Epidermal melanocyte (primary cell): ENCODE data around the gene SLC6A17.

ENCODE experiments used
- DNase-seq: peaks from one replicate; pipeline ENCODE4 v3.0.0; 2011; ENCODE audit warnings: low spot score; ENCODE audit not compliant: insufficient read length

Gene SLC6A17

DNA sequence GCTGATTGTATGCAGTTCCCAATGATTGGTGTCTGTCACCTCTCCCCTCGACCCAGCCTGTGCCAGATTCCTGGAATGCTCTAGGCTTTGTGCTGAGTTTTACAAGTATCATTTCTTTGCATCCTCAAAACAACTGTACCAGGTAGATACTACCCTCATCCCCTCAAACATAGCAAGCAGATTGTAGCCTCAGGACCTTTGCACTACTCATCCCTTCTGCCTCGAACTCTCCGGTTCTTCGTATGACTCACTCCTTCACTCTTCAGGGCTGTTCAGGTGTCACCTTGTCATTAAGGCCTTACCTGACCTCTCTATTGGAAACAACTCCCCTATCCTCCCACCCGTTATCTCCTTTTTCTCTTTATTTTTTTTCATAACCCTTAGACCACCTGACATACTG lies 67.8 kb downstream of the SLC6A17 start:
- no peak for DNase-seq

DNA sequence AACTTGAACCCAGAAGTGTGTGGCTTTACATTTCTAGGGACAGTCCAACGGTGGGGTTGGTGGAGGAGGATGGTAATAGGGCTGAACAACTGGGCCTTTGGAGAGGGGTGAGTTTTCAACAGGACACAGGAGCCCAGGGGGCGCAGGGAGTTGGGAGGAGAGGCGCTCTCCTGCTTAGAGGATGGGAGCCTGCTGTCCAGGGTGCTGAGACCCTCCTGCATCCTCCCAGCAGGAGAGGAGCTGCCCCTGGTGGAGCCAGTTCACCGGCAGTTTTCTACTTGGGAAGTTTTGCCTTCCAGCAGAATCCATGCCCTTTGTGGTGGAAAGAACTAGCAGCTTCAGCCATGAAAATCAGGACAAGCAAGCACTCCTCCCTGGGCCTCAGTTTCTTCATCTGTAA lies 68.4 kb downstream of the SLC6A17 start:
- DNase-seq = no peak

DNA sequence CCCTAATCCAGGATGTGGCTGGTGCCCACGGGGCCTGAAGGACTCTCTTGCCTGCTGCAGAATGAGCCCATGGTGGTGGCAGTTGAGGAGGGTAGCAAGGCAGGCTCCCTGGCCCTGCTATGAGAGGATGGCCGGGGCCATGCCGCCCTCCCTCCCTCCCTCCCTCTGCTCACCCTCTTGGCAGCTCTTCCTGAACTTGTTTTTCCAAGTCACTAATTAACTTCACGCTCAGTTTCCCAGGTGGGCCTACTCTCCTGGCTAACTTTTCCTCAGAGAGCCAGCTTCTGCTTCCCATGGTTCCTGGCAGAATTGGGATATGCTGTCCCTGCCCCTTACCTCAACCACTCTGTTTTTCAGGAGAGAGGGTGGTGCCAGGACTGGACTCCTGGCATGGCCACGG lies 70.0 kb downstream of the SLC6A17 start:
- DNase-seq = no peak

DNA sequence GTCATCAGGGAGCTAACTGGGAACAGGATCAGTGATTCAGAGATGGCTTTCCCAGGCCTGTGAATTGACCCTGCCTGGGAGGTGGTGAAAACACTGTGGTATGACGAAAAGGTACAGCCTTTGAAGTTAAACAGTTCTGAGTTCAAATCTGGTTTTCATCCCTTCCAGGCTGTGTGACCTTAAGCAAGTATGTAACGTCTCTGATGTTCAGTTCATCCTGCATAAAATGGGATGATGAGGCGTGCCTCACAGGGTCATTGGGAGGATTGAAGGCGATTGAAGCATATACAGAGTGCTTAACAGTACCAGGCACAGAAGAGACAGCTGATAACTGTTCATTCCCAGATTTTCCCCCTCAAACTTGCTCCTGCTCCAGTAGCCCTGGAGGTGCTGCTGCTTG lies 70.8 kb downstream of the SLC6A17 start:
- no peak for DNase-seq

DNA sequence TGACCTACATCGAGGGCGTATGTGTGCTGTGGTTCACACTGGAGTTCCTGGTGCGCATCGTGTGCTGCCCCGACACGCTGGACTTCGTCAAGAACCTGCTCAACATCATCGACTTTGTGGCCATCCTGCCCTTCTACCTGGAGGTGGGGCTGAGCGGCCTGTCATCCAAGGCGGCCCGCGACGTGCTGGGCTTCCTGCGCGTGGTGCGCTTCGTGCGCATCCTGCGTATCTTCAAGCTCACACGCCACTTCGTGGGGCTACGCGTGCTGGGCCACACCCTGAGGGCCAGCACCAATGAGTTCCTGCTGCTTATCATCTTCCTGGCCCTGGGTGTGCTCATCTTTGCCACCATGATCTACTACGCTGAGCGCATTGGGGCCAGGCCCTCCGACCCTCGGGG lies 72.8 kb downstream of the SLC6A17 start:
- DNase-seq = no peak

DNA sequence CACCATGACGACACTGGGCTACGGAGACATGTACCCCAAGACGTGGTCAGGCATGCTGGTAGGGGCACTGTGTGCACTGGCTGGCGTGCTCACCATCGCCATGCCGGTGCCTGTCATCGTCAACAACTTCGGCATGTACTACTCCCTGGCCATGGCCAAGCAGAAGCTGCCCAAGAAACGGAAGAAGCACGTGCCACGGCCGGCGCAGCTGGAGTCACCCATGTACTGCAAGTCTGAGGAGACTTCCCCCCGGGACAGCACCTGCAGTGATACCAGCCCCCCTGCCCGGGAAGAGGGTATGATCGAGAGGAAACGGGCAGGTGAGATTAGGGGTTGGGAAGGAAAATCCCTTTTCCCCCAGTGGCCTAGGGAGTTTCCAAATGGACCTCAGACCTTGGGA lies 73.3 kb downstream of the SLC6A17 start:
- no peak for DNase-seq

DNA sequence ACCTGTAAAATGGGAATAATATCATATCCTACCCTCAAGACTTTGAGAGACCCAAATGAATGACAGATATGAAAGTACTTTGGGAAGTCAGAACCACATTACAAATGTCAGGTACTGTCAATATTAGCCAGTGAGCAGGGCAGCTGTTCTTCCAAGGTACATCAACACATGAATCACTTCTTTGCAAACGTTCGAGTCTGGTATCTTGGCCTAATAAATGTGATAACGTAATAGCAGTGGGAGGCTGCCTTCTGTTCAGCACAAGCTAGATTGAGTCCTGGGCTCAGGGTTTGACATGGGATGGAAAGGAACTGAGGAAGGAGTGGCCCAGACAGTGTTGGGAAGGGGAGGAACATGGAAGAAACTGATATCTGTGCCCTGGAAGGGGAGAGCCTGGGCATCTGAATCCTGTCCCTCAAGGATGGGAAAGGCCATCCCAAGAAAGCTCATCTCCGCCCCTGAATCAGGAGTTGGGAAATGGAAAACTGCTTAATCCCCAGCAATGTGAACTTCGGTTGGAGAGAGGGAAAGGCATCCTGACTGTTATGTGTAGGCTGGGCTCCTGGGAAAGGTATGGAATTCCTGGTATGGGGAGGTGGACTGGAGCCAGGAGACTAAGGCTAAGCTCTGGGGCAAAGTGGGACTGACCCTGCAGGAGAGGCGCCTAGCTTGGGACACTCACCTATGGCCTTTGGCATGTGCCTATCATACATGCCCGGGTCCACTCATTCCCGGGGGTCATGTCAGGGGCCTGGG lies 74.1 kb downstream of the SLC6A17 start:
- DNase-seq = no peak

DNA sequence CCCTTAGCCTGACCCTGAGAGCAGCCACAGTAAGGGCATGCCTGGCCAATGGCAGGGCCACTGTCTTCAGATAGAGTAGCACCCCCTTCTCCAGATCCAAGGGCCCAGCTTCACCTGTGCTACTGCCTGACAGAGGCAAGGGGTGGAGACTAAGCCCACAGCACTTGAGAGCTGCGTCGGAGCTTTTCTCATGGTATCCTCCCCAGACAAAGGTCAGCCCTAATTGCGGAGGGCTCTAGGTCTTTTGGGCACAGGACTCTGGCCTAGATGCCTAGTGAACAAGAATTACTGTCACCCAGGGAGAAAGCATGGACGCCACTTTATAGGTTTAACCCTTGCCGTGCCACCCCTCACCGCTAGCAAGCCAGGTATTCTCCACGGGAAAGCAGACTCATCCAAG lies 74.9 kb downstream of the SLC6A17 start:
- DNase-seq = no peak

DNA sequence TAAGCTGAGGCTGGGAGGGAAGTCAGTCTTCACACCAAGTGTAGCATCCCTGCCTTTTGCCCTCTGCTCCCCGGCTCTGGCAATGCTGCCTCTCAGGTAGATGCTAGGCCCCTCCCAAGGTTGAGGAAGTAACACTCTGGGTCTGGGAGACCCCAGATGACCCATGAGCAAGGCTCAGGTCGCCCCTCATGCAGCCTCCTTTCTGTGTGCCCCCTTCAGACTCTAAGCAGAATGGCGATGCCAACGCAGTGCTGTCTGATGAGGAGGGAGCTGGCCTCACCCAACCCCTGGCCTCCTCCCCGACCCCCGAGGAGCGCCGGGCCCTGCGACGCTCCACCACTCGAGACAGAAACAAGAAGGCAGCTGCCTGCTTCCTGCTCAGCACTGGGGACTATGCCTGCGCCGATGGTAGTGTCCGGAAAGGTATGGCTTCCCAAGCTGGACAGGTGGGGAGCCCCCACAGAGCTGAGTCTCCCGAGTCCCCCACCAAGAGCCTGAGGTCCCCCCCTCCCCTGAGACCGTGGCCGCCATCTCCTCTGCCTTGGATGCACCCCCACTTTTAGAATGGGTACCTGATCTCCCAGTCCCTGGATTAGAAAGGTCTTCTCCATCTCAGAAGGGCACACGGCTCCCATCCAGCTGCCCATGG lies 75.6 kb downstream of the SLC6A17 start:
- no peak for DNase-seq

DNA sequence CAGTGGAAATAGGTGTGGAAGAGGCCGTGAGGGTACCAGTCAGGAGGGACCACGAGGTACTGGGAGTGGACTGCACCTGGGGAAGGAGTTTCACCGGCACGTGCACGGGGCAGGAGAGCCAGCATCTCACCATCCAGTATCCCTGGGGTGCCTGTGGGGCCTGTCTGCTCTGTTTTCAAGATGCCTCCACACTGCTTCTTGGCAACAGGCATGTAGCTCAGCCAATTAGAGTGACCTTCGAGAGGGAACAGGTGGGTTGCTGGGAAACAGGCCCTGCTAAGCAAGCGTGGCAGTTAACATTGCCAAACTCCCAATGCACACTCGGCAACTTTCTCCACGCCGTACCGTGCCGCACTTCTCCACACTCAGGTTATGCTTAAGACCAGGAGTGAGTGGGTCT lies 77.5 kb downstream of the SLC6A17 start:
- no peak for DNase-seq

DNA sequence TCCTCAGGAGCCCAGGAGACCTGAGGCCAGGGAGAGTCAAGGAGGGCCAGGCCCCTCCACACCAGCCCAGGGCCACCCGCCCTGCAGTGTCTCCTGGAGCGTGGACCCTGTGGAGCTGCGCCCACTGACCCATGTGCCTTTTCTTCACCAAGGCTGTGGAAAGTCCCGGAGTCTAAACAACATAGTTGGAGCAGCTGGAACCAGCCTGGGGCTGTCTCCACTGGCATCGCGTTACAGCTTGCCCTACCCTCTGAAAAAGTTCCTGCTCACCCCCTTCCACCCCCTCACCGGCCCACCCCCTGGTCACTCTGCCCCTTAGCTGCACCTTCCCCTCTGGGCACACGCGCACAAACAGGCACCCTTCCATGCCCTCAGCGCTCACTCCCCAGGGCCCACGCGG lies 78.1 kb downstream of the SLC6A17 start:
- no peak for DNase-seq

DNA sequence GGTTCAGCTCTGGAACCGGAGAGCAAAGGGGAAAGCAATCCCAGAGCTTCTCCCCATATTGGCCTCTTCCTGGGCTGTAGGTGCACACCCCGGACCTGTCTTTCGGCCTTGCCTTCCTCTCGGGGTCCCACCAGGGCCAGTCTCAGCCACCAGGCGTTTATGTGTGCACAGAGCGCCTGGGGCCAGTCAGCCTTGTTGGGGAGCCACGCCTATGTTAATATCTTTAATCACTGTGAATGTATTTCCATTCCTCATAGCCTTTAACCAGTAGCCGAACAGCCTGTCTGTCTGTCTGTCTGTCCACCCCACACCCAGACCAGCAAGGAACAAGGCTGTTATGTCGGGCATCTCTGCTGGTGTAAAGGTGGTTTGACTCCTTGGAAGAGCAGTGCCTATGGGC lies 78.6 kb downstream of the SLC6A17 start:
- no peak for DNase-seq

DNA sequence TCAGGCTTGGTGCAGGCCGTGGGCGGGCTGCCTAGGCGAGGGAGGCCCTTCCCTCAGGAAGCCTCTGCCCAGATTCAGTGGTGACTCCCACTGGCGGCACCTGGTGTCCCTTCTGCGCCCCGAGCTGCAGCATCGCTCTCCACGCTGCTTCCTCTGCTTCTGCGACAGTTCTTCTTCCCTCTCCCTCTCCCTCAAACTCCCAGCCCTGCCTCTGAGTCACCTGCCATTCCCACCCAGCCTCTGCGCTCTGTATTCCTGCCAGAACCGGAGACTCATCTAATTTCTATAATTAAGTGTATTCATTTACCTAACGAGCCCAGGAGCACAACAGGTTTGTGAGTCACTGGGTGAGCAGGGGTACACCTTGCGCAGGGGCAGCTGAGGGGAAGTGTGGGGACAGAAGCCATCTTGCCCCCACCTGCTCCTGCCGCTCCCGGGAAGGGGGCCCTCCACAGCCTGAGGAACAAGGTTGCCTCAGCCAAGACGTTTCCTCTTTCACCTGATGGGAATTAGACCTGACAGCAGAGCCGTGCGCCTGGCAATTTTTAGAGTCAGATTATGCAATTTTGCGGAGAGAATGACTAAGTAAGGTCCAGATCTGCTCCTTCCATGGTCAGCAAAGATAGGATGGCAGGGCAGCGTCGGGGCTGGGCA lies 79.2 kb downstream of the SLC6A17 start:
- DNase-seq = no peak

DNA sequence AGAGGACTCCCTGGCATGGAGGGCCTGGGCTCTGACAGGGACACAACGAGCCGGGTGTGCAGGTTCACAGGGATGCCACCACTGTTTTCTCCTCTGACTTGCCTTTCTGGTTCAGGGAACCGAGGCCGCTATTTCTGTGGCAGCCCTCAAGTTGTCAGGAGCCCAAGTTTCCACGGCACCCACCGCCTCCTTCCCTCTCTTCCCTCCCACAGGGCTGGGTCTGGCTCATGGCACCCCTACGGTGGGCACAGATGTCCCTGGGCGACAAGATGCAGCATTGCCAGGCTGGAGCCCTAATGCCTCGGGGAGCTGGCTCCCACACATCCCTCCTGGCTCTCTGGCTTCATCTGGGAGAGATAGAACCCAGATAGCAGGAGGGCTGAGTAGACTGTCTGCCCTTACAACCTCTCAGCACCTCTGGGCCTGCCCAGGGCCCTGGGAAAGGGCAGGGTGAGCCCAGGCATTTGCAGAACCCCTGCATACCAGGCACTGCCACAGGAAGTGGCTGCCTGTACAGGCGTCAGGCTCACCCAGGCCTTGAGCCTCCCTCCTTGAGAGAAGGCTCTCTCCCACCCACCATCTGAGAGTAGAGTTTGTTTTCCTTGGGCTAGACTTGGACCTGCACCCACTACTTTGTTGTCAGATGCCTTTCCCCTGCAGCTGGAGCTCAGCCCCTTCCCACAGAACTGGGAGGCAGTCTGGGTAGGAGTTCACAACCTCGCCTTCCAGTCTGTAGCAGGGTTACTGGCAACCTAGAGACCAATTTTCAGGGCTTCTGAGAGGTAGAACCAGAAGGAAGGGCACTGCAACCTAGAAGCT lies 80.3 kb downstream of the SLC6A17 start:
- no peak for DNase-seq

DNA sequence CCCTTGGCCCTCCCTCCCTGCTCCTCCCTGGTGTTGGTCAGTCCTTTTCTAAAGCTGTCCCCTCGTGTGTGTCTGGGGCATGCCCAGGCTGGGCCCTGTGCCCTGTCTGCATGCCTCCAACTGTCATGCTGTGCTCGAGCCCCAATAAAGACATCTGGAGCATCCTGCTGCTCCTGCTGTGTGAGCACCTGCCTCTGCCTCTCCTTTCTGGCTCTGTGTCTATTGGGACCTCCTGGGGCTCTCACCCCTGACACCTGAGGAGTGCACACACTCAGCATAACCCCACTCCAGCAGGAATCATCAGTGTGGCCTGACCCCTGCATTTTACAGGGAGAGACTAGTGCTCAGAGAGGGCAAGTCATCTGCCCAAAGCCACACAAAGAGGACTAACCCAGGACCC lies 83.6 kb downstream of the SLC6A17 start:
- no peak for DNase-seq

DNA sequence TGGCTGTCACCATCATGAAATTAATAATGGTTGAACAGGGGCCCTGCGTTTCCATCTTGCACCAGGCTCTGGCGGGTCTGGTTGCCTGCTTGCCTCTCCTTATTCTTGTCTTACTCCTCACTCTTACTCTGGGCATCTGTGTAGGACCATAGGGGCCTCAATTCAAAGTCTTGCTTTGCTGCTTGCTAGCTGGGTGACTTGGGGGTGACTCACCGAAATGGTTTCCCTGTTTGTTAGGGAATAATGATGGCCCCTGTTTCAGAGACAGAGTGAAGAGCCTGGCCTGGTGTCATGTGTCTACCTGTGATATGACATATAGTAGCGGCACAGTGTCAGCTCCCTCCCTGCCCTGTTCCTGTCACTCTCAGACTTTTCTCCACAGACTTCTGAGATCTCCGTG lies 84.4 kb downstream of the SLC6A17 start:
- DNase-seq = no peak

DNA sequence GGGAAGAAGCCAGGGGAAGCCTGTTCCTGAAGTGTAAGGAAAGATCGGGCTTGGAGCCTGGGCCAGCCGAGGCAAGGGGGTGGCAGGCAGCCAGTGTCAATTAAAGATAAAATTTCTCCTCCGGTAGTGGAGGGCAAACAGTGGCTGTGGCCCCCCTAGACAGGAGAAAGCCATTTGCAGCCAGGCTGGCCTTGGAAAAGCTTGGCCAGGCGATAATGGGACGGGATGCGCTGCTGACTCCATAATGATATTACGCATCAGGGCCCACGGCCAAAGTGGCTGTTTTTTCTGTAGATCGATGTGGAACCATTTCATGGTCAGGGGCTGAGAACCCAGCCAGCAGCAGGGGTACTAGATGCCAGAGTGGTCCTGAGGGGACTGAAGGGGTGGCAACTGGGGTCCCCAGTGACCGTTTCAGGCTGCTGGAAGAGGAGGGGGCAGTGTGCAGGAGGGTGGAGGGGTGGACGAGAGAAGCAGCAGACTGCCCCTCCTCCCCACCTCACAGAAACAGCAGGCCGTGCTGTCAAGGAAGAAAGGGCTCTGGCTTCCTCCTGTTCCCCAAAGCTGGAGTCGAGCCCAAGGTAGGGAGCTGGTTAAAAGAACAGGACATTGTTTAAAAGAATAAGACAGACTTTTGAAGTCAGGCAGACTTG lies 85.0 kb downstream of the SLC6A17 start:
- no peak for DNase-seq

DNA sequence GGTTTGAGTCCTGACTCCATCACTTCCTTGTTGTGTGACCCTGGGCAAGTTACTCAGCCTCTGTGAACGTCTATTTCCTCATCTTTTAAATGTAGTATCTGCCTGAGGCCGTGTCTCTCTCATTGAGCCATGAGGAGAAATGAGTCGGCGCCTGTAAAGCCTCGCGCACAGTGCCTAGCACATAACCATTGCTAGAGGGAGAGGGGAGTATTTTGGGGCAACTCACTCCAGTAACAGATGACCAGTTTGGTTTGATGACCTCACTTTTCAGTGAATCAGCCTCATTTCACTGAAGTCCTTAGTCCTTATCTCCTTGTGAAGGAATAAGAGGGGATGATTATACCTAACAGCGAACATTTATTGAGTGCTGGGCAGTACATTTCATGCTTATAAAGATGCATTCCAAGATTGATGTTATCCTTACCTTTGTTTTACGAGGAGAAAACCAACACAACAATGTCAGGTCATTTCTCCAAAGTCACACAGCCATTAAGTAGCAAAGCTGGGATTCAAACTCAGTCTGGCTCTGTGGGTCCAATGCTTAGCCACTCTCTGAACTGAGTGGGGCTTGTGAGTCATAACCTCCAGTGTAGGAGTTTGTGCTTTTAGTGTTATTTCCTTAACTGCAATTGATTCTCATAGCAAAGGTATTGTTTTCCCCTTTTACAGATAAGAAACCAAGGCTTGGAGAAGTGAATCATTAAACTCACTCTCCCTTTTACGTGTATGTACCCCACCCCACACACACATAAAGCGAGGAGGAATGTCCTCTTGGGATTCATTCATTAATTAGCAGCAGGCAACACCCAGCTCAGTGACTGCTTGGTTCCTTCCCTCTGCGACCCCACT lies 85.8 kb downstream of the SLC6A17 start:
- DNase-seq = no peak

DNA sequence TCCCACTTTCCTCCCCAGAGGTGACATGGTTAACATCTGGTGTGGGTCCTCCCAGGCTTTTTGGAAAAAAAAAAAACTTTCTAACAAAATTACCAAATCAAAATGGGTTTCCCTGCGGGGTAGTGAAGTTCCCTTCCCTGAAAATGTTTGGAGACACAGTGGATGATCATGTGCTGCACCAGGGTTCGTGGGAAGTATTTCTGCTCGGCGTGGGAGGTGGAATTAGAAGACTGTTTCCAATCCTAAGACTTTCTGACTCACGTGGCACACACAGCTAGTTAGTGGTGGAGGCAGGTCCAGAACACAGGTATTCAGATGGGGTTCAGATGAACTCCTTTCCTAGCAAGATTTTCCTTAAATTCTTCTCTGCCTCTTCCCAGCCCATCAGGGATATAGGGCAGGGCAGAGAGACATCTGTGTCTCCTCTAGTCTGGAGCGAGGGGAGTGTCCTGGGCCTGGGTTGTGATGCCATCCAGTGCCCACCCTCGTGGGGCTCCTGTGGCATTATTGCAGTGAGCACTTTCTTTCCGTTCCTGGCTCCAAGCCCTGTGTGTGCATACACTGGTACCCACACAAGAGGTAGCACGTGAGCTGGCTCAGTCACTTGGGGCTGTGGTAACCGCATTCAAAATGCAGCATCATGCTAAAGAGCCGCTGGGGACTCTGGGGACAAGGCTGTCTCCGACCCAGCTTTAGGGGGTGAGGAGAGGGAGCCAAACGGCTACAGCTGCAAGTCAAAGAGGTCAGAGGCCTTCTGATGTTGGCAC lies 87.3 kb downstream of the SLC6A17 start:
- no peak for DNase-seq
